ENCODE results near the gene ESYT2. TPM values are rescaled to one million over a fixed set of nuclear protein-coding genes. Genes with fewer than 3 reads are reported as not detected.

ESYT2 gene
- total and polyA plus RNA-seq, 5 donors: 29.0 to 84.7 (median 51.7) TPM

DNA sequence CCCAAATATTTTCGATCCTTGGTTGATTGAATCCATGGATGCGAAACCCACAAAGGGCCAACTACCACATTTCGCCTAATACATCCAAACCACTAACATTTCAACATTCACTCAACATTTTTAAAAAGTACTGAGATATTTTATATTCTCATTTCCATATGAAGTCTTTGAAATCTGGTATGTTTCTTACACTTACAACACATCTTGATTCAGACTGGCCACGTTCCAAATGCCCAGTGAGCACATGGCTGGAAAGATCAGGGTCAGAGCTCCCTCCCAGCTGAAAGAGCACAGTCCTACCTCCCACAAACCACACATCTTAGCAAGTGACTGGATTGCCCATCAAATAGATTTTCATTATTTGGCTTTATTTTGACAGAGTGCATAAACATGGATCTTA, 143.6 kb downstream of the ESYT2 start:
- no peak overlapping the region for H3K27ac ChIP-seq (ENCODE audit: low read length)

GRCh38 chr7:158684329-158684728, 145.0 kb downstream of the ESYT2 start:
- intact Hi-C loops (cut with DNase I): no loop called here
- DNase-seq: no peak
- no peak overlapping the region for H3K27ac ChIP-seq (ENCODE audit: low read length)
- no peaks in the 10 kb centered on the region for H3K4me1 ChIP-seq (ENCODE audit: control insufficient read depth, insufficient read depth, low read length)
- WGBS: 98% methylated on average over 1 of the region's 1 CpG
- H3K4me3 ChIP-seq (ENCODE audit: low read length): no peak overlapping the region
- H3K27me3 ChIP-seq (ENCODE audit: control insufficient read depth, insufficient read depth): no peaks in the 10 kb centered on the region
- no peaks in the 10 kb centered on the region for H3K9me3 ChIP-seq (ENCODE audit: control insufficient read depth, low read length)
- ATAC-seq: no peak

More for the DNA sequence above, 143.6 kb downstream of the ESYT2 start:
- intact Hi-C loops (cut with DNase I): no loop called here
- WGBS: 94% methylated on average over 4 of the region's 4 CpGs
- no peak for DNase-seq
- Histone ChIP-seq H3K4me1 (ENCODE audit: control insufficient read depth, insufficient read depth, low read length) (no peaks in the 10 kb centered on the region), H3K9me3 (ENCODE audit: control insufficient read depth, low read length) (no peaks in the 10 kb centered on the region), H3K4me3 (ENCODE audit: low read length) (no peak overlapping the region), H3K27me3 (ENCODE audit: control insufficient read depth, insufficient read depth) (no peaks in the 10 kb centered on the region)
- no peak for ATAC-seq

DNA sequence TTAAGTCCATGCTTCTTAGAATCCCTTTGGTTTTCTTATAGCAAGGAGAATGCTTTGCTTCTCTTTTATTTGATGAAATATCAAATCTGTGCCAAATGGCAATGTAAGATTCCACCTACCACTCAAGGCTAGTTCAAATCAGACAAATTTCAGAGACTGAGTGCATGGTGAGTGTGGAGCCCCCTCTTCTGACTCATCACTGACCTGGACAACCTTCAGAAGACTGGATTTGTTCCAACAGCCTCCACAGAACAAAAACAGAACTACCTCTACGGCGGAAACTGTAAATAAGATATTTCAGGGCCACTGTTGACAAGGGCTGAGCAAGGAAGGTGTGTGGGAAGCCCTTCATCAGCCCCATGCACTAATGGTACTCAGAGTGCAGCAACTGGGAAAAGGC, 145.8 kb downstream of the ESYT2 start:
- intact Hi-C loops (cut with DNase I): no loop called here
- H3K27me3 ChIP-seq (ENCODE audit: control insufficient read depth, insufficient read depth): no peaks in the 10 kb centered on the region
- no peaks in the 10 kb centered on the region for H3K4me1 ChIP-seq (ENCODE audit: control insufficient read depth, insufficient read depth, low read length)
- WGBS: 71% methylated on average over 2 of the region's 2 CpGs
- DNase-seq: no peak
- no peak for ATAC-seq
- H3K27ac ChIP-seq (ENCODE audit: low read length): no peak overlapping the region
- H3K4me3 ChIP-seq (ENCODE audit: low read length): no peak overlapping the region
- no peaks in the 10 kb centered on the region for H3K9me3 ChIP-seq (ENCODE audit: control insufficient read depth, low read length)

DNA sequence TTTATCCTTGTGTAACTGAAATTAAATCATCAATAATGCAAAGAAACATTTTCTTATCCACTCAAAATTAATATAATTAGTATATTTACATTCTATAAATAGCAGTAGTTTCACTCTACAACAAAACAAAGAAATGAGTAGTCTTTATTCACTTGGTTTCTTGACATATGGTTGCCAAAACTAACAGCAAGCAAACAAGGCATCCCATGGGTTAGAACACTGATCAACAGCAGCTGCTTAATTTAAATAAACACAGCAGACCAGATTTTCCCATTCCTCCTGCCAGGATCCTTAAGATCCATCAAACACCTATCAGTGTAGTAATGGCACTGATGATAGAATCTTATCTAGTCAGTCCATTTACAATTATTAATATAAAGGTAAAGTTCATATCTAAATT, 146.9 kb downstream of the ESYT2 start:
- Histone ChIP-seq H3K4me3 (ENCODE audit: low read length) (no peak overlapping the region), H3K9me3 (ENCODE audit: control insufficient read depth, low read length) (no peaks in the 10 kb centered on the region), H3K27me3 (ENCODE audit: control insufficient read depth, insufficient read depth) (no peaks in the 10 kb centered on the region), H3K4me1 (ENCODE audit: control insufficient read depth, insufficient read depth, low read length) (no peaks in the 10 kb centered on the region), H3K27ac (ENCODE audit: low read length) (no peak overlapping the region)
- no peak for DNase-seq
- ATAC-seq: no peak
- intact Hi-C loops (cut with DNase I): no loop called here

Other genes starting within 250 kb of the ESYT2 start
- 1 to 10 TPM; 1.5 to 3.9 (median 2.8) TPM for gene PTPRN2, start 241.7 kb downstream of the ESYT2 start, total RNA-seq
- gene PTPRN2, start 241.7 kb downstream of the ESYT2 start, polyA plus RNA-seq: 1.9 TPM
- 1 to 10 TPM; 5.3 to 8.5 (median 6.8) TPM for gene NCAPG2, start 124.7 kb downstream of the ESYT2 start, total RNA-seq
- gene NCAPG2, start 124.7 kb downstream of the ESYT2 start, polyA plus RNA-seq: 2.3 TPM
- 10 to 100 TPM; 25.4 to 32.1 (median 28.6) TPM for gene DYNC2I1, start 27.0 kb upstream of the ESYT2 start, total RNA-seq
- 28.7 TPM for gene DYNC2I1, start 27.0 kb upstream of the ESYT2 start, polyA plus RNA-seq